Caco-2 (cell line): ENCODE results near the gene SLU7. TPM values are rescaled to one million over a fixed set of nuclear protein-coding genes. Genes with fewer than 3 reads are reported as not detected.

Experiments used
- BruUV-seq: library from RNA; stranded (reverse); fragments of 400-500 nt; replicated peaks from 2 replicates; lab custom pipeline; 2021; lab: Mats Ljungman, UMichigan
- CTCF ChIA-PET: fragments of 300-600 bp; sonication (Branson Sonifier 250); formaldehyde crosslinking; loops from one replicate; lab custom pipeline; 2022; ENCODE audit warnings: antibody characterized with exemption; lab: Charles Lee
- POLR2A ChIA-PET: fragments of 300-600 bp; sonication (Branson Sonifier 250); formaldehyde crosslinking; loops from one replicate; lab custom pipeline; 2022; ENCODE audit warnings: antibody characterized with exemption; lab: Charles Lee
- DNase-seq, 2 experiments: peaks; one replicate each; pipeline versions ENCODE4 v3.0.0 to v3.0.0-alpha.2; 2020 to 2022
- H3K27me3 ChIP-seq: replicated peaks from 2 replicates; pipeline ENCODE4 v1.6.0; 2011; ENCODE audit warnings: low read length; ENCODE audit not compliant: control insufficient read depth, insufficient read depth
- H3K36me3 ChIP-seq: 2 replicates; pipeline ENCODE4 v1.5.1; 2011; ENCODE audit warnings: low read length; ENCODE audit not compliant: control insufficient read depth, insufficient read depth
- H3K4me1 ChIP-seq: fragments of 250-450 bp; sonication (Bioruptor Pico); 2 replicates; pipeline ENCODE4 v1.5.1; 2020; ENCODE audit warnings: mild to moderate bottlenecking
- H3K4me3 ChIP-seq: 2 replicates; pipeline ENCODE4 v1.5.1; 2011; ENCODE audit warnings: low read depth, mild to moderate bottlenecking, control low read depth, low read length
- H3K9me3 ChIP-seq: fragments of 250-450 bp; sonication (Bioruptor Pico); 2 replicates; pipeline ENCODE4 v1.5.1; 2020; ENCODE audit warnings: mild to moderate bottlenecking, moderate library complexity
- H3K27ac Mint-ChIP-seq: one replicate; pipeline ENCODE4 v1.8.0; 2022; ENCODE audit warnings: mixed read lengths; ENCODE audit not compliant: unreplicated experiment
- H3K27me3 Mint-ChIP-seq: one replicate; pipeline ENCODE4 v1.8.0; 2022; ENCODE audit warnings: mixed read lengths; ENCODE audit not compliant: insufficient read depth, unreplicated experiment
- H3K36me3 Mint-ChIP-seq: one replicate; pipeline ENCODE4 v1.8.0; 2022; ENCODE audit warnings: mild to moderate bottlenecking, mixed read lengths; ENCODE audit not compliant: insufficient read depth, unreplicated experiment
- H3K4me1 Mint-ChIP-seq: one replicate; pipeline ENCODE4 v1.8.0; 2022; ENCODE audit warnings: low read depth, mixed read lengths; ENCODE audit not compliant: unreplicated experiment
- H3K4me3 Mint-ChIP-seq: one replicate; pipeline ENCODE4 v1.8.0; 2022; ENCODE audit warnings: mild to moderate bottlenecking, moderate library complexity, mixed read lengths; ENCODE audit not compliant: unreplicated experiment
- H3K9me3 Mint-ChIP-seq: one replicate; pipeline ENCODE4 v1.8.0; 2022; ENCODE audit warnings: mixed read lengths; ENCODE audit not compliant: unreplicated experiment
- intact Hi-C: fragments of 100-400 bp; cut with micrococcal nuclease; formaldehyde crosslinking; loops from one replicate; pipeline ENCODE4 v1.10.0; 2022; ENCODE audit not compliant: unreplicated experiment
- total RNA-seq: library from RNA; stranded (reverse); gene quantifications from 2 replicates; pipeline ENCODE4 v1.2.3, GENCODE V29; 2022
- TF ChIP-seq, protein P1 (sequence below), 2 experiments: fragments of 200-600 bp in 1 of 2; IDR thresholded peaks; 1 replicate in 1 of 2; 2 replicates in 1 of 2; pipeline versions ENCODE4 v1.5.1 to v1.8.0; 2011 to 2022; ENCODE audit warnings: antibody characterized with exemption in 1 of 2, control low read depth in 1 of 2, inconsistent platforms in 1 of 2, low read depth in 1 of 2, low read length in 1 of 2, mild to moderate bottlenecking in 1 of 2, moderate library complexity in 1 of 2; ENCODE audit not compliant: insufficient read depth in 1 of 2, severe bottlenecking in 1 of 2, unreplicated experiment in 1 of 2

SLU7 gene
- total RNA-seq, 1 experiment from 2014 or later = 55.0 TPM

DNA sequence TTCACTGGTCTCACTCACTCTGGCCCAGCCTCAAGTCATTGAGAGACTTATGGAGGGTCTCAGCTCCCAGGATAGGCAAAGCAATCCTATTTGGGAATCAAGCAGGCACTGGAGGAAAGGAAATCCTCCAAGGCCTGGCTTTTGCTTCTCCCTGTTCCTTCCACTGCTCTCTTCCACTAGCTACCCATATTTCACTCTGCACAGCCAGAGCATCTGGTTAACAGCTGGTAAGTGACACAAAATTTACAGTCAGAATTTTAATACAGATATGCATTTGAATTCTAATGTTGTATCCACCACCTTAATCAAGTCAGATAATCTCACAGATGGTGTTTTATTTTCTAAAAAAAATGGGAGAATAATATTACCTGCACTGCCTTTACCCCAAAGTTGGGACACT, 47.6 kb downstream of the SLU7 start:
- Mint-ChIP-seq H3K9me3 (no peaks in the 10 kb centered on the region), H3K27me3 (peaks cover 21% of the 10 kb centered on the region), H3K4me3 (peak overlapping the region; percentile 64), H3K36me3 (no peaks in the 10 kb centered on the region), H3K27ac (no peak overlapping the region), H3K4me1 (peaks cover 6% of the 10 kb centered on the region)
- no peaks in the 10 kb centered on the region for H3K4me1 ChIP-seq
- no TSS peak for BruUV-seq
- no peaks in the 10 kb centered on the region for H3K27me3 ChIP-seq
- no peak overlapping the region for H3K4me3 ChIP-seq
- H3K36me3 ChIP-seq = no peaks in the 10 kb centered on the region
- ChIA-PET POLR2A (no interaction called here), CTCF (interaction anchor here (1.2 kb wide), 1 partner anchor 26 kb away, joined by 4 read pairs; no protein-coding TSS in a partner anchor)
- DNase-seq = no peak
- TF ChIP-seq, protein P1, sequence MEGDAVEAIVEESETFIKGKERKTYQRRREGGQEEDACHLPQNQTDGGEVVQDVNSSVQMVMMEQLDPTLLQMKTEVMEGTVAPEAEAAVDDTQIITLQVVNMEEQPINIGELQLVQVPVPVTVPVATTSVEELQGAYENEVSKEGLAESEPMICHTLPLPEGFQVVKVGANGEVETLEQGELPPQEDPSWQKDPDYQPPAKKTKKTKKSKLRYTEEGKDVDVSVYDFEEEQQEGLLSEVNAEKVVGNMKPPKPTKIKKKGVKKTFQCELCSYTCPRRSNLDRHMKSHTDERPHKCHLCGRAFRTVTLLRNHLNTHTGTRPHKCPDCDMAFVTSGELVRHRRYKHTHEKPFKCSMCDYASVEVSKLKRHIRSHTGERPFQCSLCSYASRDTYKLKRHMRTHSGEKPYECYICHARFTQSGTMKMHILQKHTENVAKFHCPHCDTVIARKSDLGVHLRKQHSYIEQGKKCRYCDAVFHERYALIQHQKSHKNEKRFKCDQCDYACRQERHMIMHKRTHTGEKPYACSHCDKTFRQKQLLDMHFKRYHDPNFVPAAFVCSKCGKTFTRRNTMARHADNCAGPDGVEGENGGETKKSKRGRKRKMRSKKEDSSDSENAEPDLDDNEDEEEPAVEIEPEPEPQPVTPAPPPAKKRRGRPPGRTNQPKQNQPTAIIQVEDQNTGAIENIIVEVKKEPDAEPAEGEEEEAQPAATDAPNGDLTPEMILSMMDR (IDR thresholded peaks at IDR 0.05; ENCODE audit: insufficient read depth in 1 of 2, low read depth in 1 of 2, low read length in 1 of 2, severe bottlenecking in 1 of 2, unreplicated experiment in 1 of 2) = no peak
- intact Hi-C loops = no loop called here
- H3K9me3 ChIP-seq = no peaks in the 10 kb centered on the region

GRCh38 chr5:160370713-160371034, 48.2 kb downstream of the SLU7 start:
- no peak for DNase-seq
- Mint-ChIP-seq H3K27ac (no peak overlapping the region), H3K36me3 (no peaks in the 10 kb centered on the region), H3K4me3 (peak overlapping the region; percentile 64), H3K4me1 (peaks cover 6% of the 10 kb centered on the region), H3K27me3 (peaks cover 21% of the 10 kb centered on the region), H3K9me3 (no peaks in the 10 kb centered on the region)
- ChIA-PET POLR2A (no interaction called here), CTCF (interaction anchor here (0.5 to 1.2 kb wide), 2 partner anchors 25 to 360 kb away, joined by 3 to 4 read pairs; no protein-coding TSS in a partner anchor)
- Histone ChIP-seq H3K36me3 (no peaks in the 10 kb centered on the region), H3K27me3 (no peaks in the 10 kb centered on the region), H3K4me1 (no peaks in the 10 kb centered on the region), H3K4me3 (peak overlapping the region; percentile 49), H3K9me3 (no peaks in the 10 kb centered on the region)
- BruUV-seq = no TSS peak
- TF ChIP-seq, protein P1 (IDR thresholded peaks at IDR 0.05; ENCODE audit: insufficient read depth in 1 of 2, low read depth in 1 of 2, low read length in 1 of 2, severe bottlenecking in 1 of 2, unreplicated experiment in 1 of 2) = no peak
- intact Hi-C loops = no loop called here

DNA sequence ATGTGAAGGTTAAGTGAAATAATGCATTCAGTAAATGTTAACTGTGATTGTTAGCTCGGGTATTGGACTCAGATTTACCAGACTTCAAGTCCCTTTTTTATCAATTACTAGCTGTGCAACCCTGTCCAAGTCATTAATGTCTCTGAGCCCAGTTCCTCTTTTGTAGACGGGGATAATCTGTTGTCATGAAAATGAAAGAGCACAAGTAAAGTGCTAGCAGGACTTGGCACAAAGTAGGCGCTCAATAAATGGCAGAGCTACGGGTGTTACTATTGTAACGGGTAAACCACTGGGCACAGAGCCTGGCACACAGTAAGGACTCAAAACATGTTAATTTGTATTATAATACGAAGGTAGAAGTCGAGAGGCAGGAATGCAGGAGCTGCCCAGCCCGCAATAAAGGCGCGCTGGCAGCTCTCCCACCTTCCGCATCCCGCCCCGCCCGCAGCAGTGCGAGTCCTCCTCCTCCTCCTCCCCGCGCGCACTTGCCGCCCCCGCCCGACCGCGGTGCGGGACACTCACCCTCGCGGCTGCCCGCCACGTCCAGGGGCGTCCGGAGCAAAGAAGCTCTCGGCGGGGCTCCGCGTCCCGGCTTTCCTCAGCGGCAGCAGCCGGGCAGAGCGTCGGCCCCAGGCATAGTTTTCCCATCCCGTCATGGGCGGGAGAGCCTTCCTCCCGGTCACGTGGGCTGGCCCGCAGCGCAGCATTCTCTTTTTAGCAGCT, 48.7 kb downstream of the SLU7 start, which contains the start of gene C1QTNF2:
C1QTNF2 (minus strand) TSS at position 637 of the 723 bp plus-strand sequence. CDS start 15,615 bp downstream, outside the sequence.
- ChIA-PET POLR2A (no interaction called here), CTCF (interaction anchor here (0.5 to 1.2 kb wide), 2 partner anchors 25 to 360 kb away, joined by 3 to 4 read pairs; no protein-coding TSS in a partner anchor)
- BruUV-seq = no TSS peak
- peak within 1 kb of the TSS; percentile 64 for H3K4me3 Mint-ChIP-seq
- intact Hi-C loops = no loop called here
- H3K27ac Mint-ChIP-seq = no peak within 1 kb of the TSS
- peaks cover 21% of the 10 kb centered on the region for H3K27me3 Mint-ChIP-seq
- no peaks in the 10 kb centered on the region for H3K9me3 Mint-ChIP-seq
- no peaks in the 10 kb centered on the region for H3K36me3 Mint-ChIP-seq
- peak in 1 of 2 experiments; percentile 38 for DNase-seq
- TF ChIP-seq, protein P1 (IDR thresholded peaks at IDR 0.05; ENCODE audit: insufficient read depth in 1 of 2, low read depth in 1 of 2, low read length in 1 of 2, severe bottlenecking in 1 of 2, unreplicated experiment in 1 of 2) = no peak
- H3K27me3 ChIP-seq = no peaks in the 10 kb centered on the region
- no peaks in the 10 kb centered on the region for H3K9me3 ChIP-seq
- no peaks in the 10 kb centered on the region for H3K4me1 ChIP-seq
- no peaks in the 10 kb centered on the region for H3K36me3 ChIP-seq
- H3K4me1 Mint-ChIP-seq = peaks cover 6% of the 10 kb centered on the region
- H3K4me3 ChIP-seq = peak within 1 kb of the TSS; percentile 49
